Measurements from ENCODE around the gene SUMO1. TPM values are rescaled to one million over a fixed set of nuclear protein-coding genes. Genes with fewer than 3 reads are reported as not detected.

Gene SUMO1
- total and polyA plus RNA-seq, 10 of the 15 experiments (the other 5 are each of a cell fraction or from before 2014, with no cell fraction given): 105 to 458 (median 199) TPM

GRCh38 chr2:202194418-202194817, 44.0 kb downstream of the SUMO1 start (continued):
- TF ChIP-seq HSF1 (IDR thresholded peaks at IDR 0.05; ENCODE audit: low read depth, low read length) (no peak), NFYB (IDR thresholded peaks at IDR 0.05; ENCODE audit: insufficient read depth, low read depth, low read length) (no peak), NRF1 (conservative IDR thresholded peaks at IDR 0.05; ENCODE audit: low read depth, low read length) (no peak), RAD51 (IDR thresholded peaks at IDR 0.05) (no peak), SP1 (IDR thresholded peaks at IDR 0.05; ENCODE audit: low read depth, low read length) (no peak), IRF3 (IDR thresholded peaks at IDR 0.05) (no peak), SMARCA5 (IDR thresholded peaks at IDR 0.05) (no peak)

- WGBS (ENCODE audit: insufficient coverage, insufficient replicate concordance, low lambda C conversion rate, missing lambda C conversion rate): 72% methylated on average over 7 of the region's 7 CpGs
- FAIRE-seq (no peak), DNase-seq (ENCODE audit: low read depth, low spot score) (no peak), ATAC-seq (no peak)
- BruUV-seq (replicated peaks): no TSS peak
- ChIA-PET RAD21 (ENCODE audit: unreplicated experiment) (no interaction called here), SMC1A (ENCODE audit: uncharacterized antibody, unreplicated experiment) (no interaction called here), POLR2A (no interaction called here), CTCF (no interaction called here)
- intact Hi-C loops (cut with micrococcal nuclease; ENCODE audit: unreplicated experiment) (no loop called here), in situ Hi-C loops (cut with MboI) (no loop called here)
- Histone ChIP-seq H3K9me3 (replicated peaks; ENCODE audit: control insufficient read depth, insufficient read depth, low read length) (no peaks in the 10 kb centered on the region), H3K36me3 (ENCODE audit: control insufficient read depth in 2 of 2, insufficient read depth in 2 of 2, low read length in 1 of 2) (no peaks in the 10 kb centered on the region), H2AFZ (ENCODE audit: control insufficient read depth, low read depth, low read length) (no peak overlapping the region), H3K79me2 (ENCODE audit: control insufficient read depth, insufficient read depth, low read length) (no peaks in the 10 kb centered on the region), H4K20me1 (ENCODE audit: control insufficient read depth, insufficient read depth) (no peaks in the 10 kb centered on the region), H3K27ac (ENCODE audit: control insufficient read depth, insufficient read depth) (no peak overlapping the region), H3K4me3 (no peak overlapping the region), H3K27me3 (replicated peaks in 1 of 2; ENCODE audit: control insufficient read depth in 2 of 2, insufficient read depth in 2 of 2, low read length in 1 of 2) (no peaks in the 10 kb centered on the region; a peak in 1 of 4 replicates), H3K4me2 (ENCODE audit: control insufficient read depth, insufficient read depth) (no peak overlapping the region), H3K4me1 (ENCODE audit: control insufficient read depth, insufficient read depth, low read length) (no peaks in the 10 kb centered on the region), H3K9ac (ENCODE audit: control insufficient read depth, insufficient read depth, low read length) (no peak overlapping the region)
- TF ChIP-seq TCF3 (IDR thresholded peaks at IDR 0.05; ENCODE audit: borderline replicate concordance, insufficient read depth, low read depth, low read length): no peak
- no peak for TF ChIP-seq NRF1 (conservative IDR thresholded peaks at IDR 0.05; ENCODE audit: low read depth, low read length)
- no peak for TF ChIP-seq MLLT1 (IDR thresholded peaks at IDR 0.05)
- TF ChIP-seq BHLHE40 (IDR thresholded peaks at IDR 0.05; ENCODE audit: borderline replicate concordance in 1 of 2, low read depth in 2 of 2, low read length in 1 of 2): no peak
- TF ChIP-seq SREBF1 (IDR thresholded peaks at IDR 0.05; ENCODE audit: low read length): no peak
- TF ChIP-seq POLR2A (IDR thresholded peaks at IDR 0.05; ENCODE audit: low read depth, low read length): no peak
- TF ChIP-seq ZBTB33 (IDR thresholded peaks at IDR 0.05): no peak
- TF ChIP-seq IKZF2 (IDR thresholded peaks at IDR 0.05): no peak
Measured at GRCh38 chr2:202193881-202194353, 44.5 kb downstream of the SUMO1 start.
